Stimulated activated CD4-positive, alpha-beta T cell treated with anti-CD3 and anti-CD28 coated beads, Interleukin-2, amount 100 ng/mL, for 24 hours (primary cell): ENCODE data around the gene TNFRSF14.

Experiments used
- DNase-seq, 2 donors: peaks; one replicate each; pipeline ENCODE4 v3.0.0-alpha.2; 2020

The TNFRSF14 gene

DNA sequence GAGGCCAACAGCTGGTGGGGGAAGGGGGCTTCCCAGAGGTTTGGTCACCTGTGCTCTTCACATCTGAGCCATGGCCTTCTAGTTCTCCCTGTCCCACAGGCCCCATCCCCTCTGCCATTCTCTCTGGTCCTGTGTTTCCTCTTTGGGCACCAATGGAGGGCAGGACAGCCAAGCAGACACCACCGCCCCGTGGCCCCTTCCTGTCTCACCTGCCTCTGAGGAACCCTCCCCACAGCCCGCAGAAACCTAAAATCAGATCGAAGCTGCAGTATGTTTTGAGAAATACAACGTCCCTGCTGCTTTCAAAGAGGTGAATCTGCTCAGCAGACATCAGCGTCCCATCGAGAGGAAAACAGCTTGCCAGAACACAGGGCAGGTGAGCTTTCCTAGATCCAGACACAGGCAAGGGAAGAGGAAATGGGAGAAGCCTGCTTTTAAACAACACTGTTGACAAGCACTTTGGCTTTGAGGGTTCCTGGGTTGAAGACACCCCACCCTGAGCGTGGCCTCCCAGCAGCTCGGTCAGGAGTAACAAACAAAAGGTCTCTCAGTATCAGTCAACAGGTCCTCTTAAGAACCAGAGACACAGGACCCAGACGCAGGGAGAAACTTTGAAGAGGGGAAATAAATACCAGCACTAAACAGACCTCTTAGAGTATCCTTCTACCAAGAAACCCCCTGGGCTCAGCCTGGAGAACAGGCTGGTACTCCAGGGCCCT is 32.1 kb upstream of the TNFRSF14 start:
- peak in 1 of 2 donors; percentile 39 for DNase-seq

DNA sequence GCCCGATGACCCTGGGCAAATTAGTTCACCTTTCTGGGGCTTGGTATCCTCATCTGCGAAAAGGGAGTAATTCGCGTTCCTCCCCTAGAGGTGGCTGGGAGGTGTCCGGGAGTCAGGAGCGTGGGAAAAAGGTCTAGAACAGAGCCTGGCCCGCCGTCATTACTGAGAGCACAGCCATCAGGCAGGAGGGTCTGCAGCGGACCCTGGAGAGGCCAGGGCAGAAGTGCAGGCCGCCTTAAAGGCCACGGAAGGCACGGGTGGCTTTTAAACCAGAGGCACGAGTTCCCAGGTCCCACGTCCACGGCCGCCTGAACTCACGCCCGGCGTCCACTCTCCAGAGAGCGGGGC is 30.6 kb upstream of the TNFRSF14 start:
- no peak for DNase-seq

DNA sequence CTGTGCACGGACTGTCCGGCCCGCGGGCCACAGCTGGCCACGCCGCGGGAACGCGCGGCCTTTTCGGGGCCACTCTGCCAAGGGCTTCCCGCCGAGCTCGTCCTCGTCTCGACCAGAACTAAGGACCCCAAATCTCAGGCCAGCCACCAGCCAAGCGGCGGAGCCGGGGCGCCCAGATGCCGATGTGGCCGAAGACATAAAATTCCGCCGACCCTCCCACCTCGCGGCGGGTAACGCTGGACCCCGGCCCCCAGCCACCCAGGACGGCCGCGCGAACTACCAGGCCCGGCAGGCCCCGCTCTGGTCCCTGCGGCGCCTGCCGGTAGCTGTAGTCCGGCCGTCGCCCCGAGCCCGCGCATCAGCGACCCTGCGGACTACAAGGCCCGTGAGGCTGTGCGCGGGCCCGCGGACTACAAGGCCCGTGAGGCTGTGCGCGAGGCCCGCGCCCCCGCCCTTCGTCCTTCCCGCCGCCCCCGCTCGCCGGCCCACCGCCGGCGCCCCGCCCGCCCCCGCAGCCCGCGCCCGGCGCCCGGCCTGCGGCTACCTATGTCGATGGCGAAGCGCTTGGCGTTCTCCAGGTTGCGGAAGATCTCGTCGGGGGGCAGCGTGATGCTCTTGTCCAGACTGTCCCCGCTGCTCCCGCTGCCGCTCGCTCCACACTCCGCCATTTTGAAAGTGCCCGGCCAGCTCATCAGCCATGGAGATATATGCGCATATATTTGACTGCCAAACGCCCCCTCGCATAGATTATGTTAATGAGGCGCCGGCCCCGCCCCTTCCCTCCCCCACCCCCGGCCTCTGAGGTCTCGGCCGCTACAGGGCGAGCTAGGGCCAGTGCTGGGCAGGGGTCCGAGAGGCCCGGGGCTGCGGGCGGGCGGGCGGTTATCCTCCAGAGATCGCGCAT is 30.0 kb upstream of the TNFRSF14 start, which contains the start of gene PANK4:
PANK4 (minus strand) TSS at position 677 of the 904 bp plus-strand sequence; CDS start at position 668, 9 bp downstream.
- DNase-seq, result peak; percentile 89 to 91

DNA sequence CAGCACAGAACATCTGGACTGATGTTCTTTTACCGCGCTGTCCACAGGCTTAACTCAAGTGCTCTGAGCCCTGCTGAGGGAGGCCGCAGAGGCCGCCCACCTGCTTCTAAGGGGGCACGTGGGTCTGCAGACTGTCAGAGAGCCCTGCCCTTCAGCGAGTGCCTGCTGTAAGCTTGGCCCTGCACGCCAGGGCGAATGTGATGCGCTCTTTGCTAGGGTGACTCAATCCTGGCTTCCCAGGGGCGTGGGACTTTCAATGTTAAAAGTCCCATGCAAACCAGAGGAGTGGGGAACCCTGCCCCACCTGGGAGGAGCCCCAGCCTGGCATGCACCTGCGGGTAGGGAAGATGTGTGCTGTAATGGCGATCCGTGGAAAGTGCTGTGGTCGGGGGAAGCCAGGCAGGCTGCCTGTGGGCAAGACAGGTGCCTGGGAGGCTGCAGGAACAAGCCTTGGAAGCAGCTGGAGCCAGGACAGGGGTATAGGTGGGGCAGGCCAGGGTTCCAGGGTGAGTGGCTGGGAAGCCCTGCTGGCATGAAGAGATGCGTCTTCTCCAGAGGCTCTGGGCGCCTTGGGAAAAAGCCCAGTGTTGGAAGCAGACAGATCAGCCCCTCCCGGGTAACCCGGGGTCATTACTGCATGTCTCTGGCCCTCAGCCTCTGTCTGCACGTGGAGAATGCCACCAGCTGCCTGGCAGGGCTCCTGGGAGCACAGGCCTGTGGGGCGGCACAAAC is 29.2 kb upstream of the TNFRSF14 start:
- peak; percentile 73 for DNase-seq

DNA sequence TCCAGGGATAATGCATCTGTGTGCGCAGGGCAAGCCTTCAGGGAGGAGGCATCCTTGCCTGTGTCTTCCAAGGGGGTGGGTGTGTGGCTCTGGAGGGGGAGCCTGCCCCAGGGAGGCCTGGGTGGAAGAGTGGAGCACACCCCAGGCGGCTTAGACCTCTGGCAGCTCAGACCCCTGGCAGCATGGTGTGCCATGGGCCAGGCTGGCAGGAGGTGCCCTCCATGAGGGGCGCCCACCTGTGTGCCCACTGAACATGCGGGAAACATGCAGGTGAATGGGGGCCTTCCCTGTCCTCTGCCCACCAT is 28.7 kb upstream of the TNFRSF14 start:
- DNase-seq, result no peak

DNA sequence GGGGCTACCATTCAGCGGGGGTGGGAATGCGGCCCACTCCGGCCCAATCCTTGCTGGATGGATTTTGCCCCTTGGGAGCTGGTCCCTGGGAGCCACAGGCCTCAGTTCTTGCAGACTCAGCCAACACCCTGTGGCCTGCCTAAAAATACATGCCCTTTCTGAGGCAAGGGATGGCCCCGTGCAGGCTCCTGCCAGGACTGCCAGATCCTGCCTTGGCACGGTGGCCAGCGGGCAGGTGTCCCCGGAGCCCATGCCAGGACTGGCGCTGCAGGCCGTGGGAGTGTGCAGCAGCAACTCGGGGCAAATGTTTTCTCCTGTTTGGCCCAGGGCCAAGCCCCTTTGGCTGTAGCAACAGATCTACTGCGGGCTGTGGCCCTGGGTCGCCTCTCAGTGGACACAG is 28.2 kb upstream of the TNFRSF14 start:
- no peak for DNase-seq

DNA sequence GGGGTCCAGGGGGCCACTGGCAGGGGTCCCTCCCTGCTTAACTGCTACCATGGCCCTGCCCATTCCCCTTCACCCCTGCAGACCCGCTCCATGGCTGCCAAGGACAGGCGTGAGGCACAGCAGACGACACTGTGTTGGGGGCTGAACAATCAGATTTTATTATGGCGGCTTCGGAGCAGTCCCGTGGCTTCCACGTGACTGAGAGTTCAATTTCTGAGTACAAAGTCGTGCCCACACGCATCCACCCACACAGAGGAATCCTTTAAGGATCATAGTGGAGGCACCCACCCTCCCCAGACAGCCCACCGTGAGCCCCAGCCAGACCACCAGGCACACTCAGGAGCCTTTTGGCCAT is 27.6 kb upstream of the TNFRSF14 start:
- no peak for DNase-seq

DNA sequence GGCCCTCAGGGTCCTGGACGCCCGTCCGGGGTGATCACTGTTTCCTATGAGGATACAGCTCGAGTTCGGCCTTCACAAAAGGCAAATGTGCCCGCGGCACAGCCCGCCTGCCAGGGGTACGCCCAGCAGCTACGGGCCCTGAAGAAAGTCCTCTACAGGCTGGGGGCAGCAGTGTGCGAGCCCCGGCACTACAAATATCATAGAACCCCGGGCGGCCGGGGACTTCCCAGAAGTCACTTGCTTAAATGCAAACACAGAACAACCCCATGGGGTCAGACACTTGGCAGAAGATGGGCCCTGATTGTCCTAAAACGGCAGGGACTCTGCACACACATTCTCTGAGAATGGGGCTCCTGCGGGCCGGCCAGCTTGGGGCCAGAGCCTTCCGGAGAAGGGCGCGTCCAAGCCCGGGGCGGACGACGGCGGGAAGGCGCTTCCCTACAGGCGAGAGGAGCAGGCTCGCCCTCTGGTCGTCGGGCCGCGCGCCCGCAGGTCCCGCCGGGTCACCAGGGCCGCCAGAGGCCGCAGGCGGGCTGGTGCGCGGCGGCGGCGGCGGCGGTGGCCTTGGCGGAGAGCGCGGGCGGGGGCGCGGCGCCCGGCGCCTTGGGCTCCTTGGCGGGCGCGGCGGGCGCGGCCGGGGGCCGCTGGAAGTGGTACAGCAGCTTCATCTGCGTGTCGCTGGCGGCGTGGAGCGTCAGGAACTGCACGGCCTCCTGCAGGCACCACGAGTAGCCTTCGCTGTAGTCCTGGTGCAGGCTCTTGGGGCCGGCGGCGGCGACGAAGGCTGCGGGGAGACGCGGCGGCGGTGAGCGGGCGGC is 27.0 kb upstream of the TNFRSF14 start:
- peak in 1 of 2 donors; percentile 59 for DNase-seq

DNA sequence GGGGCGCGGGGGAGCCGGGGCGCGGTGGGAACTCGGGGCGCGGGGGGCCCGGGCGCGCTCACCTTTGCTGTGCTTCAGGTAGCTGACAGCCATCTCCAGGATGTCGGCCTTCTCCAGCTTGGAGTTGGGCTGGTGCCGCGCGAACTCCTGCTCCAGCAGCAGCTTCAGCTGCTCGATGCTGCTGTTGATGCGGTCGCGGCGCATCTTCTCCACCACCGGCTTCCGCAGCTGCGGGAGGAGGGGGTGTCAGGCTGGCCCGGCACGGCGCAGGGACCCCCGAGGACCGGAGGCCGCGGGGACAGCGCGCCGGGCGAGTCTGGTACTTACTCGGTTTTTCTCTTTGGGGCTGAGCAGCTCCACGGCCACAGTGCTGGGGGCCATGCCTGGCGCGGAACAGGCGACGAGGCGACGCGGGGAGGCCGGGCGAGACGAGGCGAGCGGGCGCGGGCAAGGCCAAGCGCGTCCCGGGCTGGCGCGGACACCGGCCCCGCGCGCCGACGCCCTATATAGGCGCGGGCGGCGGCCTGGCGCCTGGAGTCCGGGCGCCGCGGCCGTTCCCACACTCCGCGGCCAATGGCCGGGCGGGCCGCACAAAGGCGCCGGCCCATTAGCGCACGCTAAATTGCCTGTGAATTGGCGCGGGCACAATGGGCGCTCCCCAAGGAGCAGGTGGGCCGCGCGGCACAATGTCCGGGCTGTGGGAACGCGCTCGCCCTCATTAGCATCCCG is 26.2 kb upstream of the TNFRSF14 start, which contains the start of gene HES5:
HES5 (minus strand) TSS at position 480 of the 729 bp plus-strand sequence; CDS start at position 381, 99 bp downstream.
- no peak for DNase-seq

DNA sequence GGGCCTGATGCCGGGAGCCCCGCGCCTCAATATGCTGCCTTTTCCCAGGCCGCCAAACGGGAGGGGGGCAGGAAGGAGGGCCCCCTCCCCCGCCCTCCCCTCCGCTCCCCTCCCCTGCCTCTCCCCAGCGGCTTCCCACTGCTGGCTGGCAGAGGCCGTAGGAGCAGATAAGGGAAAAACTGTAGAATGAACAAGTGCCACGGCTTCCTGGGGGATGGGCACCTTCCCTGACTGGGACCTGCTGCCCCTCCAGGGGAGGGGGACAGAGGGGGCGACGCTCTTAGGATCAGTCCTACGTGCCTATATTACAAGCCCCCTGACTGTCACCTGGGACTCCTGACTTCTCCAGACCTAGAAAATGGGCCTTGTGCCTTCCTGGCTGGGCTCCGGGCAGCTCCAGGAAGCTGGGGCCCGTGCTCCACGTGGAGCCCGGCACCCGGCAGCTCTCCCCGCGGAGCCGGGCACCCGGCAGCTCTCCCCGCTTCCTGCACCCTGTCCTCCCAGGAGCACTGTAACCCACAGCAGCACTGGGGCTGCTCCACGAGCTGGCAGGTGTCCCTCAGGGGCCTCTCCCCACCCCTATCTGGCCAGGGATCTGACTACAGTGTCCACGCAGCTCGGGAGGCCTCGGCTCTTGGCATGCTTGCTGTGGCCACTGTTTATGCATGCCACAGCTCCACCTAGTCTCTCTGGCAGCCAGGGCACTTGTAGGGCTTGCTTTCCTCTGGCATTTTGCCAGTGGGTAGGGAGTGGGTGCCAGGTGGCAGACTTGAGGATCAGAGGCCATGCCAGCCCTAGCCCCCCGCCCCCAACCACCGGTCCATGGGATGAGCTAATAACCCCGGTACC is 25.4 kb upstream of the TNFRSF14 start:
- no peak for DNase-seq

DNA sequence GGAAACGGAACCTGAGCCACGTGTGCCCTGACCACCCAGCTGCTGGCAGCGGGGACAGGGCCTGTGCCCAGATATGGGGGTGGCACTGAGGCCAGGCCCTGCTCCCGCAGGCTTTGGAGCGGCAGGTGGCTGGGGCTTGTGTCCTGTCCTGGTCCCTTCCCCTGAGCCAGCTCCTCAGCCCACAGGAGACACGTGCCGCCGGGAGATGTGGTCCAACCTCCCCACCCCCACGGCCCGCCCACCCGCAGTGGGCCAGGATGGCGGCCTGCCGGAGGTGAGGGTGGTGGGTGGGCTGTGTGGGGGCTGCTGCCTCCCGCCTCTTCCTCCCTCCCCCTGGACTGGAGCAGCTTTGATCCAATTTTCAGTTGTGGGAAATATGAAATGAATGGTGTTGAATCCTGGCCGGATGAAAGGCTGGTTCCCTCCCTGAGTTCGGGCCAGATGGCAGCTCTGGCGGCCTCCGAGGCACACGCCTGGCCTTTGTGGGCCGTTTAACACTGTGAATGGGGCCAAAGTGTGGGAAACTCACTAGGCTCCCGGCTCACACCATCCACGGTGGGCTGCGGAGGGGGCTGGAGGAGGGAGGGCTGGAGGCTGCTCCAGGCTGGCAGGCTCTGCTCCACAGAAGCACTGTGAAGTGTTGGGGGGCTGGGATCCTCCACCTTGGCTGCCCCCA is 23.5 kb upstream of the TNFRSF14 start:
- DNase-seq, result no peak

DNA sequence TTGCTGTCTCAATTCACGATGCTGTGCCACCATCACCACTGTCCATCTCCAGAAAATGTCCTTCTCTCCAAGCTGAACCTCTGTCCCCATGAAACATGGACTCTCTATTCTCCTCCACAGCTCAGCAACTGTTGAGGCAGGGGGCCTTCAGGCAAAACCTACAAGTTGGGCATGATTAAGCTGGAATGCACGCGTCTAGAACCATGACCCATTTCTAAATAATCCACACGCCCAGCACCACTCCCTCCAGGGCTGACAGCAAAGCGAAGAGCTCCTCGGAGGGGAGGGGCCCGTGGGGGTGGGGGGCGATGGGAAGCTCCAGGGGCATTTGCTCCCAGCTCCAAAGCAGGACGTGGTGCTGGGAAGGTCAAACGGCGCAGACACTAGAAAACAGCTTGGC is 22.8 kb upstream of the TNFRSF14 start:
- DNase-seq, result no peak

DNA sequence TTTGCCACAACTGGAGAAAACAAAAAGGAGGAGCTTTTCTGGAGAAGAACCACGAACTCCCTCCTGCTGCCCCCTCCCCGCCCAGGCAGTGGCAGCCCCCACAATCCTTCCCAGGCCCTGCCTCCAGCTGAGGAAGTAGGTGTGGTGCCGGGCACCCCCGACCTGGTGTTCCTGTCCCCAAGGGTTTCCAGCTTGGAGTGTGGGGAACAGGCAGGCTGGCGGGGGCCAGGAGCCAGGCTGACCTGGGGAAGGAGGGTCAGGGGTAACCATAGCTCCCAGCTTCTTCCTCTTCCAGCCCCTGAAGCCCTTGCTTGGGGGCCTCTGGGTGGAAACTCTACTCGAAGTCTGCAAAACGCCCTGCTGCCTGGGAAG is 21.9 kb upstream of the TNFRSF14 start:
- no peak for DNase-seq

DNA sequence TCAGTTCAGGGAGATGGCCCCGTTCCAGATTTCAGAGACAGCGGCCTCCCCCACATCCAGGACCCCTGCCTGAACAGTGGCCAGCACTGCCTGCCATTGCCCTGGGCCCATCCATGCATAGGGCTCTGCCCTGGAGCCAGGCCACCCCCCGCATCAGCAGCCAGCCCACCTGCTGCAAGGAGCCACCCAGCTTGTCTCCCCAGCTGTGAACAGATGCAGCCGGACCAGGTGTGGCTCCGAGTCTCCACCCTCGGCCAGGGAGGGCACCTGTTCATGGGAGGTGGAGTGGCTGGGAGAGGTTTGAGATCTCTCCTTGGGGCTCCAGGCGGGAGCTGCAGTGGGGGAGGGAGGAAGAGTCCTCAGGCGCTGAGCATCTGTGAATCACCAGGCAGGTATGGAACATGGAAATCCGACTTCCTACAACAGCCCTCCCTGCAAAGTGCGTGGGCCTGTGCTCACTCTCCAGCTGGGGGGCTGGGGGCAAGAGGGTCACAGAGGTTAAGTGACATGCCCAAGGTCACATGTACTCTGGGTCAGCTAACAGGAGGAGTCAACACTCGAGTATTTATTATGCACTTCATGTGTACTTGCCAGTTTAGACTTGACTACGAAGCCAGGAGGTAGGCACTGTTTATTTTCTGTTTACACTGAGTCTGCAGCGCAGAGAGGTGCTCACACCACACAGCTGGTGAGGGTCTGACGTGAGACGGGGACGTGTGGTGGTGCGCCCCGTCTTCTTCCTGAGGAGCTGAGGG is 21.3 kb upstream of the TNFRSF14 start:
- no peak for DNase-seq

DNA sequence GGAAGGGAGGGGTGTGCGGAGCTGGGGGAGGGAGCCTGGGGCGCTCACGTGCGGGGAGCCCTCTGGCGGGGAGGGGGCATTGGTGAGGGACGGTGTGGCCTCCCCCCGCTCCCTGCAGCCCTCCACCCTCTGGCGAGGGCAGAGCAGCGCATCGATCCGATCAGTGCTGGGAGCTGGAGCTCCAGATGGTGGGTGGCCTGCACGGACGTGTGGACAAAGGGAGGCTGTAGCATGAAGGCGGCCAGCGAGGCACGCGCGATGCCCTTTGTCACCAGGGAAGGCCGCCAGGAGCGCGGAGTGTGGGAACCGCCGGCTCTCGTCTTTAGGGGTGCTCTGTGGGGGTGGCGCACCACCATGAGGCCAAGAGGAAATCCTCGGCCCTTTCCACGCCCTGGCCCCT is 20.7 kb upstream of the TNFRSF14 start:
- no peak for DNase-seq

DNA sequence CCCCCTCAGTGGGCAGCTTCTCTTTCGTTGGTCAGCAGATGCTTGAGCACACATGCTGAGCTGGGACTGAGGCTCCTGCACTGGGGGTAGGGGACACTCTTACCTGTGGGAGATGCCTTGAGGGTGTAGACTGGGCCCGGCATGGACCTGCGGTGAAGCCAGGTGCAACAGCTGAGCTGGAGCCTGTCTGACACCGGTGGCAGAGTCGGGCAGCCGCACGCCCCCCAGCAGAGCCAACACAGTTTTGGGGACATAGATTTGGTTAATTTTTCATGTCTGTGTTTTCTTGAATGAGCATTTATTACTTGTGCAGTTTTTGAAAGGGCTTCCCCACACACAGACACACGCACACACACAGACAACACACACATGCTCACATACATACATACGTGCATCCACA is 20.2 kb upstream of the TNFRSF14 start:
- no peak for DNase-seq

DNA sequence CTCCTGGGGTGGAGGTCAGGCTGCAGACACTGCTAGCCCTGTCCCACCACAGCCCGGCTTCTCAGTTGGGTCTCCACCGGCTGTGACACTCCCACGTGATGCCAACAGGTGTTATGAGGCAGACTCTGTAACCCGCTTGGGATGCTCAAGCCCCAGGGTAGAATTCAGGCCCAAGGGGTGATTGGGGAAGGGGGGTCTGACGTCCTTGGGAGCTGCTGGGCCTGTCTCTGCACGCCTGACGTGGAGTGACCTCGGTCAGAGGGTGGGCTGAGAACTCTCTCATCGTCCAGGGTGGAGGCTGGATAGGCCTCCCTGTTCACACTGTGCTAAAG is 18.4 kb upstream of the TNFRSF14 start:
- no peak for DNase-seq

DNA sequence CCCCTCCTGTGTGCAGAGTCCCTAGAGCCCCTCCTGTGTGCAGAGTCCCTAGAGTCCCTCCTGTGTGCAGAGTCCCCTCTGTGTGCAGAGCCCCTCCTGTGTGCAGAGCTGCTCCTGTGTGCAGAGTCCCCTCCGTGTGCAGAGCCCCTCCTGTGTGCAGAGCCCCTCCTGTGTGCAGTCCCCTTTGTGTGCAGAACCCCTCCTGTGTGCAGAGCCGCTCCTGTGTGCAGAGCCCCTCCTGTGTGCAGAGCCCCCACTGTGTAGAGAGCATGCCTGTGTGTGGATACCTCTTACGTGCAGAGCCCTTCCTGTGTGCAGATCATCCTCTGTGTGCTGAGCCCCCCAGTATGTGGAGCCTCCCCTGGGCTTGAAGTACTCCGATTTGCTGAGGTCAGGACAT is 17.8 kb upstream of the TNFRSF14 start:
- DNase-seq, result no peak

DNA sequence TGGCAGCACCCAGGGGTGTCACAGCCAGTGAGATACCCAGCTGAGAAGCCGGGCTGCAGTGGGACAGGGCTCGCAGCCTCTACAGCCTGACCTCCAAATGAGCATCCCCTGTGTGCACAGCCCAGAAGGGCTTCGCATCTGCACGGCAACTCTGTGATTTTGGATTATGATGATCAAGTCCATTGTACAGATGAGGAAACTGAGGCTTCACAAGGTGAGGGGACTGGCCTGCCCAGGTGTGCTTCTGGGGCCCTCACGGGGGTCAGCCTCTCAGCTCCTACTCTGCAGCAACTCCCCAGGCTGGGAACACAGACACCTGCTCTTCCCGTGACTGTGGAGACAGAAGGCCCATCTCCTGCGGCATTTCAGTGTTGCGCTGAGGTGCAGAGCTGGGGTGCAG is 17.3 kb upstream of the TNFRSF14 start:
- DNase-seq, result no peak
